ENCODE data around the gene DOCK1. TPM values are rescaled to one million over a fixed set of nuclear protein-coding genes. Genes with fewer than 3 reads are reported as not detected.

The DOCK1 gene
- total RNA-seq, 2 donors from 2014 or later: 52.9 to 76.7 TPM

GRCh38 chr10:127456122-127456521, 550.9 kb downstream of the DOCK1 start:
- H3K4me1 ChIP-seq (ENCODE audit: control insufficient read depth in 1 of 2, low read depth in 2 of 2): no peaks in the 10 kb centered on the region

GRCh38 chr10:127458016-127458810, 553.0 kb downstream of the DOCK1 start:
- H3K4me1 ChIP-seq (ENCODE audit: control insufficient read depth in 1 of 2, low read depth in 2 of 2): no peaks in the 10 kb centered on the region
- no peaks in the 10 kb centered on the region for H3K27me3 ChIP-seq (replicated peaks; ENCODE audit: insufficient read depth)
- no peak overlapping the region for H3K27ac ChIP-seq
- no peak for TF ChIP-seq CTCF (IDR thresholded peaks at IDR 0.05)
- DNase-seq (ENCODE audit: low spot score): no peak
- no peaks in the 10 kb centered on the region for H3K36me3 ChIP-seq
- no peaks in the 10 kb centered on the region for H3K9me3 ChIP-seq
- H3K4me3 ChIP-seq: no peak overlapping the region
- no peak for ATAC-seq (ENCODE audit: insufficient number of reproducible peaks, low FRiP score, low read depth)

More at GRCh38 chr10:127456122-127456521, 550.9 kb downstream of the DOCK1 start:
- H3K36me3 ChIP-seq: peaks cover 8% of the 10 kb centered on the region
- H3K9me3 ChIP-seq: no peaks in the 10 kb centered on the region
- ATAC-seq (ENCODE audit: insufficient number of reproducible peaks, low FRiP score, low read depth) (no peak), DNase-seq (ENCODE audit: low spot score) (no peak)
- no peaks in the 10 kb centered on the region for H3K27me3 ChIP-seq (replicated peaks; ENCODE audit: insufficient read depth)
- no peak overlapping the region for H3K4me3 ChIP-seq
- TF ChIP-seq CTCF (IDR thresholded peaks at IDR 0.05): no peak
- H3K27ac ChIP-seq: no peak overlapping the region

GRCh38 chr10:127458829-127459228, 553.6 kb downstream of the DOCK1 start:
- no peak for TF ChIP-seq CTCF (IDR thresholded peaks at IDR 0.05)
- ATAC-seq (ENCODE audit: insufficient number of reproducible peaks, low FRiP score, low read depth): no peak
- Histone ChIP-seq H3K27ac (no peak overlapping the region), H3K9me3 (no peaks in the 10 kb centered on the region), H3K4me1 (ENCODE audit: control insufficient read depth in 1 of 2, low read depth in 2 of 2) (no peaks in the 10 kb centered on the region), H3K4me3 (no peak overlapping the region), H3K27me3 (replicated peaks; ENCODE audit: insufficient read depth) (no peaks in the 10 kb centered on the region), H3K36me3 (no peaks in the 10 kb centered on the region)
- DNase-seq (ENCODE audit: low spot score): no peak

GRCh38 chr10:127459918-127460317, 554.7 kb downstream of the DOCK1 start:
- Histone ChIP-seq H3K27ac (no peak overlapping the region), H3K27me3 (replicated peaks; ENCODE audit: insufficient read depth) (no peaks in the 10 kb centered on the region), H3K36me3 (no peaks in the 10 kb centered on the region), H3K4me3 (no peak overlapping the region), H3K9me3 (no peaks in the 10 kb centered on the region), H3K4me1 (ENCODE audit: control insufficient read depth in 1 of 2, low read depth in 2 of 2) (no peaks in the 10 kb centered on the region)
- DNase-seq (ENCODE audit: low spot score) (no peak), ATAC-seq (ENCODE audit: insufficient number of reproducible peaks, low FRiP score, low read depth) (no peak)
- no peak for TF ChIP-seq CTCF (IDR thresholded peaks at IDR 0.05)

- DNase-seq (ENCODE audit: low spot score) (no peak), ATAC-seq (ENCODE audit: insufficient number of reproducible peaks, low FRiP score, low read depth) (no peak)
- Histone ChIP-seq H3K36me3 (no peaks in the 10 kb centered on the region), H3K27me3 (replicated peaks; ENCODE audit: insufficient read depth) (no peaks in the 10 kb centered on the region), H3K9me3 (no peaks in the 10 kb centered on the region), H3K27ac (no peak overlapping the region), H3K4me3 (no peak overlapping the region), H3K4me1 (ENCODE audit: control insufficient read depth in 1 of 2, low read depth in 2 of 2) (no peaks in the 10 kb centered on the region)
- no peak for TF ChIP-seq CTCF (IDR thresholded peaks at IDR 0.05)
These were observed 557.5 kb downstream of the DOCK1 start for GRCh38 chr10:127462643-127463295.
